ENCODE measurements around the gene ACER3.

The ACER3 gene

DNA sequence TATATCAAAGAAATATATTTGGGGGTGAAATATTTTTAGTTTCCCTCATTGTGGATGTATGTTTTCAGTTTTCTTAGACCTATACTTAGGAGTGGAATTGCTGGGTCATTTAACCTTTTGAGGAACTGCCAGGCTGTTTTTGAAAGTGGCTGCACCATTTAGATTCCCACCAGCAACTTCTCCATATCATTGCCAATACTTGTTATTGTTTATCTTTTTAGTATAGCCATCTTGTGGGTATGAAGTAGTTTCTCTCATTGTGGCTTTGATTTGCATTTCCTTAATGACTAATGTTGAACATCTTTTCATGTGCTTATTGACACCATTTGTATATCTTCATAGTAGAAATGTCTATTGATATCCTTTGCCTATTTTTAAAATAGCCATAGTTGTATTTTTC, 111.3 kb downstream of the ACER3 start:
- no peak for DNase-seq (ENCODE audit: low spot score)

DNA sequence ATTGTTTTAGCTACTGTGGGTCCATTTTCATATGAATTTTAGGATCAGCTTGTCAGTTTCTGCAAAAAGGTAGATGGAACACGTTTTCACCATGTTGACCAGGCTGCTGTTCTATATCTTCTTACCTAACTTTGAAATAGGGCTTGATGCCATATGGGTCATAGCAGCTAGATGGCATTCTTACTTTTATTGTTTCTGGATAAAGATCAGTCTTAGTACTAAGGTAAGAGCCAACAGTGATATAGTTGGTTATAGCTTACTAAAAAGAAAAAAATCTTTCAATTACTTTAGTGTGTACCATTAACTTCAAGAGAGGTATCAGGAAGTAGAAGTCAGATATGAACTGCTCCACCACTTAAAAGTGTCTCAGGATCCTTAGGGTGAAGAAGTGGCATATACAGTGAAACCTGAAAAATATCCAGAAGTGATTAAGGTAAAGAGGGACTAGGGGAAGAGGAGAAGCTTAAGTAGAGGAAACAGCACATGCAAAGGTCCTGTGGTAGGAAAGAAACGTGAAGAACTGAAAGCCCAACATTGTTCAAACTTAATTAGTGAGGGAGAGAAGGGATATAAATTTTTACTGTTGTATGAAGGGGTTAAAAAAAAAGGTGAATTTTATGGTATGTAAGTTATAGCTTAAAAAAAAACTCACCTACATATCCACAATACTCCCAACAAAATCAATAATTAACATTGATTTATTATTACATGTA, 113.6 kb downstream of the ACER3 start:
- no peak for DNase-seq (ENCODE audit: low spot score)
- TF ChIP-seq, protein P1, sequence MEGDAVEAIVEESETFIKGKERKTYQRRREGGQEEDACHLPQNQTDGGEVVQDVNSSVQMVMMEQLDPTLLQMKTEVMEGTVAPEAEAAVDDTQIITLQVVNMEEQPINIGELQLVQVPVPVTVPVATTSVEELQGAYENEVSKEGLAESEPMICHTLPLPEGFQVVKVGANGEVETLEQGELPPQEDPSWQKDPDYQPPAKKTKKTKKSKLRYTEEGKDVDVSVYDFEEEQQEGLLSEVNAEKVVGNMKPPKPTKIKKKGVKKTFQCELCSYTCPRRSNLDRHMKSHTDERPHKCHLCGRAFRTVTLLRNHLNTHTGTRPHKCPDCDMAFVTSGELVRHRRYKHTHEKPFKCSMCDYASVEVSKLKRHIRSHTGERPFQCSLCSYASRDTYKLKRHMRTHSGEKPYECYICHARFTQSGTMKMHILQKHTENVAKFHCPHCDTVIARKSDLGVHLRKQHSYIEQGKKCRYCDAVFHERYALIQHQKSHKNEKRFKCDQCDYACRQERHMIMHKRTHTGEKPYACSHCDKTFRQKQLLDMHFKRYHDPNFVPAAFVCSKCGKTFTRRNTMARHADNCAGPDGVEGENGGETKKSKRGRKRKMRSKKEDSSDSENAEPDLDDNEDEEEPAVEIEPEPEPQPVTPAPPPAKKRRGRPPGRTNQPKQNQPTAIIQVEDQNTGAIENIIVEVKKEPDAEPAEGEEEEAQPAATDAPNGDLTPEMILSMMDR (IDR thresholded peaks at IDR 0.05; ENCODE audit: extremely low read depth, missing control alignments), result no peak

More for the DNA sequence above, 111.3 kb downstream of the ACER3 start:
- TF ChIP-seq, protein P1 (IDR thresholded peaks at IDR 0.05; ENCODE audit: extremely low read depth, missing control alignments), result no peak

DNA sequence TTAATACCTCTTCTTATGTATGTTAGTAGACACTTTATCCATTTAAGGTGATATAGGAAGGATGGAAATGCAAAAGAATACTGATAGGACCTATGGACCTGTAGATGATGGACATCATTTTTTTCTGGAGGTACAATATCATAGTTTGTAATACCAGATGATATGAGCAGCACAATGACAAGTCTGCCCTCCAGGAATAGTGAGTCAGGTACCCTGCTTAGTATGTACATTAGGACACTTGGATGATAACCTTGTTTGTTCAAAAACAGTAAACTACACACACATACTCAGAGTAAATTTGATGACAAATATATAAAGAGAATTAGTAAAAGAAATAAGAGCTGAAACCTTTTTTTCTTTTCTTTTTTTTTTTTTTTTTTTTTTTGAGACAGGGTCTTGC, 114.8 kb downstream of the ACER3 start:
- TF ChIP-seq, protein P1 (IDR thresholded peaks at IDR 0.05; ENCODE audit: extremely low read depth, missing control alignments), result no peak
- DNase-seq (ENCODE audit: low spot score), result no peak

DNA sequence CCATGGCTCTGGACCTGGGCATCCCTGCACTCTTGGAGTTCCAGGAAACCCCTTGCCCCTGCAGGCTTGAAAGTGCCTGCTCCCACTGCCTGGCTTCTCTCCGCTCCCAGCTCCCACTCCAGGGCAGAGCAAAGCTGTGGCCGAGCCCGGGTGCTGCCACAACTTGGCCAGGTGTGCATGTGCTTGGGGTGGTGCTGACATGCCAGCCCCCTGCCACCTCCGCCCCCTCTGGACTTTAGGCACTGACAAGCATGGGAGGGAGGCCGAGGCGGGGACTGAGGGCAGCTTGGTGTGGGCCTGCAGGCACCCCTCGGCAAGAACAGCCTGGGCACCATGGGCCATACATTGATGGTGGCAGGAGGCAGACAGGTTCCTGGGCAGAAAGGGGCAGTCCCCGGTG, 117.1 kb downstream of the ACER3 start:
- DNase-seq (ENCODE audit: low spot score), result no peak
- TF ChIP-seq, protein P1 (IDR thresholded peaks at IDR 0.05; ENCODE audit: extremely low read depth, missing control alignments), result no peak

DNA sequence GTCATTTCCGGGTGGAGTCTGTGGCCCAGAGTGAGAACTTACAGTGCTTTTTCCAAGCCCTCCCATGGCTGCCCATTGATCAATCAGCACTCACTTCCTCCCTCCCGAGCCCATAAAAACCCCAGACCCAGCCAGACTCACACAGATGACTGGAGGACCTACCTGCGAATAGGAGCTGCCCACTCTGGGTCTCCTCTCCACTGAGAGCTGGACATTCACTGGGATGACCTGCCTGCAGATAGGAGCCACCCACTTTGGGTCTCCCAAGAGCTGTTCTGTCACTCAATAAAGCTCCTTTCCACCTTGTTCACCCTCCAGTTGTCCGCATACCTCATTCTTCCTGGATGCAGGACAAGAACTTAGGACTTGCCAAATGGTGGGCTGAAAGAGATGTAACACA, 117.5 kb downstream of the ACER3 start:
- TF ChIP-seq, protein P1 (IDR thresholded peaks at IDR 0.05; ENCODE audit: extremely low read depth, missing control alignments), result no peak
- DNase-seq (ENCODE audit: low spot score), result no peak

GRCh38 chr11:76978818-76979217, 118.1 kb downstream of the ACER3 start:
- TF ChIP-seq, protein P1 (IDR thresholded peaks at IDR 0.05; ENCODE audit: extremely low read depth, missing control alignments), result no peak
- no peak for DNase-seq (ENCODE audit: low spot score)

DNA sequence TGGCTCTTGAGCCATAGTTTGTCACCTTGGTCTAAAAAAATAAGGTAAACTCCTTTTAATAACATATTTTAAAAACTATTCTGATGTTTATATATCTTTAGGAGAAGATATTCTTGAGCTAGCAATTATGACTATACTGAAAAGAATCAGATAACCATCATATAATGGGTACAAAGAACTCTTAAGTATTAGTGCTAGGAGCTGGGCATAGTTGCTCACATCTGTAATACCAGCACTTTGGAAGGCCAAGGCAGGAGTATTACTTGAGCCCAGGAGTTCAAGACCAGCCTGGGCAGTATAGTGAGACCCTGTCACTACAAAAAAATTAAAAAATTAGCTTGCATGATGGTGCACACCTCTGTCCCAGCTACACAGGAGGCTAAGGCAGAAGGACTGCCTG, 119.5 kb downstream of the ACER3 start:
- TF ChIP-seq, protein P1 (IDR thresholded peaks at IDR 0.05; ENCODE audit: extremely low read depth, missing control alignments), result no peak
- DNase-seq (ENCODE audit: low spot score), result no peak

Data from GM20000 (cell line).